ENCODE measurements around the gene OR6B1. TPM values are rescaled to one million over a fixed set of nuclear protein-coding genes. Genes with fewer than 3 reads are reported as not detected.

OR6B1 gene
- total RNA-seq, 1 experiment from 2014 or later = not detected

GRCh38 chr7:143987513-143987912, 12.6 kb upstream of the OR6B1 start (continued):
- TF ChIP-seq ZNF281 (CRISPR knock-in tag; IDR thresholded peaks at IDR 0.05) = no peak
- no peak for TF ChIP-seq ZNF219 (CRISPR knock-in tag; IDR thresholded peaks at IDR 0.05; ENCODE audit: borderline replicate concordance)
- no peak for TF ChIP-seq CTCF (IDR thresholded peaks at IDR 0.05)
- TF ChIP-seq E2F4 (CRISPR knock-in tag; IDR thresholded peaks at IDR 0.05; ENCODE audit: borderline replicate concordance, low read depth) = no peak
- no peak for TF ChIP-seq RORB (CRISPR knock-in tag; IDR thresholded peaks at IDR 0.05)

GRCh38 chr7:143988976-143989745, 11.0 kb upstream of the OR6B1 start:
- ATAC-seq (no peak), DNase-seq (ENCODE audit: low spot score) (no peak)
- CTCF ChIA-PET = no interaction called here
- Mint-ChIP-seq H3K27me3 (ENCODE audit: low read depth) (no peaks in the 10 kb centered on the region), H3K36me3 (peaks cover 16% of the 10 kb centered on the region), H3K9me3 (peaks cover 43% of the 10 kb centered on the region), H3K4me1 (no peaks in the 10 kb centered on the region), H3K4me3 (no peak overlapping the region), H3K27ac (no peak overlapping the region)
- TF ChIP-seq NR1H2 (CRISPR knock-in tag; IDR thresholded peaks at IDR 0.05) (no peak), MLX (CRISPR knock-in tag; IDR thresholded peaks at IDR 0.05) (no peak), ZNF532 (CRISPR knock-in tag; IDR thresholded peaks at IDR 0.05; ENCODE audit: borderline replicate concordance) (no peak), FOXK1 (CRISPR knock-in tag; IDR thresholded peaks at IDR 0.05) (no peak), HMGXB4 (CRISPR knock-in tag; IDR thresholded peaks at IDR 0.05) (no peak), NFATC4 (CRISPR knock-in tag; IDR thresholded peaks at IDR 0.05) (no peak), E2F5 (CRISPR knock-in tag; IDR thresholded peaks at IDR 0.05) (no peak), ZBTB43 (CRISPR knock-in tag; IDR thresholded peaks at IDR 0.05) (no peak), ETV6 (CRISPR knock-in tag; IDR thresholded peaks at IDR 0.05) (no peak), SMAD3 (CRISPR knock-in tag; IDR thresholded peaks at IDR 0.05; ENCODE audit: borderline replicate concordance) (no peak), ZNF317 (CRISPR knock-in tag; IDR thresholded peaks at IDR 0.05; ENCODE audit: borderline replicate concordance, low read depth) (no peak)
- POLR2A ChIA-PET = no interaction called here

Measured in WTC11 (cell line).